Right ventricle myocardium superior (tissue), 1 donor: ENCODE results near the gene SST. TPM values are rescaled to one million over a fixed set of nuclear protein-coding genes. Genes with fewer than 3 reads are reported as not detected.

Experiments used
- ATAC-seq: fragments of 200-7000 bp; cut with Tn5 transposase; one replicate; pipeline ENCODE4 v1.9.1; 2020; ENCODE audit warnings: mild to moderate bottlenecking; ENCODE audit not compliant: poor library complexity
- DNase-seq: peaks from one replicate; pipeline ENCODE4 v3.0.0-alpha.2; 2020
- intact Hi-C: fragments of 100-400 bp; cut with DNase I; formaldehyde crosslinking; loops from one replicate; pipeline ENCODE4 v1.11.2; 2022
- long read RNA-seq: library from polyadenylated mRNA; unstranded; transcript quantifications from one replicate; pipeline ENCODE4 v2.0.0, GENCODE V29; 2021
- total RNA-seq: library from RNA; stranded (reverse); fragmentation: NEBNext Ultra II Directional; extraction: Animal tissue kit (Norgen Biotek cat#: 25700); gene quantifications from one replicate; pipeline ENCODE4 v1.2.1, GENCODE V29; 2021
- donor health status: DM: no; HTN: yes; CAD: no; lungs with severe emphysema.

Gene SST
- not detected for total RNA-seq
- long read RNA-seq: 0 reads

DNA sequence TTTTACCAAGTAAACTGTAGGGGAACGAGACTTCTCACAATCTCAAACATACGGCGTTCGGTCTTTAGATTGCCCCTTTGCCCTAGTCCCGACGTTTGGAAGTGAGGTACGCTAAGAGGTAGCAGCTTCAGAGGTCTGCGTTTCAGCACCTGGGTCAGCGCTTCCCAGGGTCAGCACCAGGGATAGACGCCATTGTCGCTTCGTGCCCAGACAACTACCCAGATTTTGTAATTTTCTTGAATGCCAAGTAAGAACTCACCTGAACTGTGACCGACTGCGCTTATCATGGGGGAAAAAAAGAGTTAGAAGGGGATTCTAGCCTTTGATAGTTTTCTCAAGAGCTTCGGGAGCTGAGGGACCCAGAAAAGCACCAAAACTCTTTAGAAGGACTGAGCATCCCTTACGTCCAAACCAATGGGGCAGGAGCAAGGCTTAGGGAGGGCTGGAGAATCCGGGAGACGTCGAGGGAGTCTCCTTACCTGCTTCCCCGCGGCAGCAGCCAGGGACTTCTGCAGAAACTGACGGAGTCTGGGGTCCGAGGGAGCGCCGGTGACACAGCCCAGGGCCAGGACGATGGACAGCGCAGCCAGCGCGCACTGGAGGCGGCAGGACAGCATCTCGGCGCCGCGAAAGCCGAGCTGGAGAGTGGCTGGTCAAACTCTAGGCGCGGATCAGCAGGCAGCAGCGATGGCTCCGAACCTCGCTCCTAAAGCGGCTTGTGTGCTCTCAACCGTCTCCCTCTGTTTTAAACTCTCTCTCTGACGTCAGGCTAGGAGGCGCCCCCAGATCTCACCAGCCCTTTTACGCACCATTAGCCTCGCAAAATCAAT is at the start of gene SST:
Gene SST, minus strand, starts transcription at position 720 of the 830 bp plus-strand sequence. Its CDS starts 103 bp downstream, at position 617.
- ATAC-seq: peak; percentile 53
- peak; percentile 46 for DNase-seq
- intact Hi-C loops: loop anchor here (10.0 kb wide), 1 partner anchor 555 kb away; no protein-coding TSS in a partner anchor

DNA sequence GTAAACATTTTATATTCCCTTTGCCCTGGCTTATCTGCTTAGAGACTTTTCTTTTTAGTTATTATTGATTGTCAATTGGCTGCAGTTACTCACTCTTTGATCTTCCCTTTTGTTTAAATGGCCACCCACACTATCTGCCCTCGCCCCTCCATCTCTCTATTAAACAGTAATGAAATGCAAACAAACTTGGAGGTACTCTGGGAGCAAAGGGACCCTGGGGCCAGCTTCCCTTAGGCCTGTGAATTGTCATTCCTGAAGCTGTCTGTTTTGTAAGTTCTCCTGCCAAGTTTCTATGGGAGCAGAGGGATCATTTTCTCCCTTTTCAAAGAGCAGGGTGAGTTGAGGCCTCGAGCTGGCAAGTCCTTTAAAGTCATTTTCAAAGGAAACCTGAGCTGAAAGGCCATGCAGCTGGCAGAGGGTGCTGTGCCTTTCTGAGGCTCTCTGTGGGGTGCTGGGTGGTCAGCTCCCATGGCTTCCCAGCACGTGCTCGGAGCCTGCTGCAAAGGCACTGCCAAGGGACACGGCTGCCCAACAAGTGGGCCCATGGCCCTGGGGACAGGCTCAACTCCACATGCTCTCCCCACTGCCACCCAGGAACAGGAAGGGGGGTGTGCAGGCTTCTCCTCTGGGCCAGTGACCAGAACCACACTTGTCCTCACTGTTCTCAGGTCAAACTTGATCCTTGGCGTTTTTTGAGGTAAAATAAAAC is 49.6 kb upstream of the SST start:
- DNase-seq (no peak), ATAC-seq (peak; percentile 56)
- intact Hi-C loops: loop anchor here (10.0 kb wide), 2 partner anchors 405 to 495 kb away; no protein-coding TSS in a partner anchor

DNA sequence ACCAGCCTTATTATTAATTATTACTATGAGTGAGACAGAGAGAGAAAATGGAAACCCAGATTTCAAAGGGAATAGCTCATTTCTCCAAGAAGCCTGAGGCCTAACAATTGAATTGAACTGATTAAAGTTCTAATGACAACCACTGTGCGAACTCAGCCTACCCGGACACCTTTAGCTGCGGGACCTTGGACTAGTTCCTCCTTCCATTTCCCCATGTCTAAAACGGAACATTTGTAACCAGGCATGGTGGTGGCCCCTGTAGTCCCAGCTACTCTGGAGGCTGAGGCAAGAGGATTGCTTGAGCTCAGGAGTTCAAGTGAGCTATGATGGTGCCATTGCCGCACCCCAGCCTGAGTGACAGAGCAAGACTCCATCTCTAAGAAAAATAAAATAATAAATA is 48.6 kb upstream of the SST start:
- intact Hi-C loops: loop anchor here (10.0 kb wide), 2 partner anchors 404 to 494 kb away; no protein-coding TSS in a partner anchor
- DNase-seq: no peak
- ATAC-seq: no peak

DNA sequence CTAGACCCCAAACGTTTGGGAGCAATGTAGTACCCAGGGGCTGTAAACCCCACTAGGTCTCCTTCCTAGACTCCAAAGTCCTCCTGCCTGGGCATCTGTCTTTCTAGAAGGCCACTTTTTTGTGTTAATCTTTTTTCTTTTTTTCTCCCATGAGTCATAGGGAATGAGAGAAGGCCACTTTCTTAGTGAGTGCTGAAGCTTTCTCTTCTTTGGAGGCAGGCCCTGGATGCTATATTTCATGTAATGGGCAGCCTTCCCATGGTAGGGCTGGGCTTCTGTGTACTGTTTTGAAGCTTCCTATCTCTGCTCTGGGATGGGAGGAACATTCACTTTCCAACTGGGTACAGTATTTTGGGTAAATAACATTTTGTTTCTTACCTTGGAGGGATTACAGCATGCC is 47.4 kb upstream of the SST start:
- no peak for DNase-seq
- intact Hi-C loops: loop anchor here (10.0 kb wide), 2 partner anchors 403 to 493 kb away; no protein-coding TSS in a partner anchor
- no peak for ATAC-seq

DNA sequence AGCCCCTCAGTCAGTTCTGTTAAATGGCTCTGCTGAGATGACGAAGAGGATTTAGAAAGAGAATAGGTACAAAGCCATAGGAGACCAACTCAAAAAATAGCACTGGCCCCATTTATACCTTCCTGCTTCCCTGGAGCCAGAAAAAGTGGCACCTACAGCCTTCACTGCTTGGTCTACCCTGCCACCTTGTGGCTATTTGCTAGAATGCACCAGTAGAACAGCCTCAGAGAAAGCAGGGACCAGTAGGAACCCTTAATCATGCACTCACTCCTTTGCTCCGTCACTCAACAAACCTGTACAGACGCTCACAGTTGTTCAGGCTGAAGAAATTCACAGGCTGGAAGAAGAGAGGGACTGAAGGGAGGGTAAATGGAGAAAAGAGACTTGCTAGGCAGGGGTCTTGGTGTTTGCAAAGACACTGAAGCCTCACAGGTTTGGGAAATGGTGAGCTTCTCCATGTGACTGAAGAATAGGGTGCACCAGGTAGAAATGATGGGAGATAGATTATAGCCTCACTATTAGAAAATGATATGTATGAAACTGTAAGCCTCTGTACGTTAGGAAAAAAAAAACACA is 44.3 kb upstream of the SST start:
- intact Hi-C loops: loop anchor here (10.0 kb wide), 2 partner anchors 400 to 490 kb away; no protein-coding TSS in a partner anchor
- DNase-seq (no peak), ATAC-seq (peak; percentile 90)

DNA sequence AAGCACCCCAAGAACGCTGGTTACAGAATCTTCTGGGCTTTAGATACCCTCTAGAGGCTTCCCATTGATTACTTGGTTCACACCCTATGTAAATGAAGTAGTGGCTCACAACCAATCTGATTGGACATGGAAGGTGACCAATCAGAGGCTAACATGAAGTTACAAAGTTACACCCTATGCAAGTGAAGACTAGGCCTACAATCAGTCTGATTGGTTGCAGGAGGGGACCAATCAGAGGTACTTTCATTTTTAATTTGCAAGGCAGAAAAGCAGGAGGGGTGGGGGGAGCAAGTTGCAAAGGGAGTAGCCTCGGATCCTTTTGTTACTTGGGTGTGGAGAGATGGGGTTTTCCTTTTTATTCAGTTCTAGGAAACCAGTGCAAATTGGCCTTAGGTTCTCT is 43.3 kb upstream of the SST start:
- DNase-seq: no peak
- intact Hi-C loops: loop anchor here (10.0 kb wide), 2 partner anchors 399 to 489 kb away; no protein-coding TSS in a partner anchor
- ATAC-seq: peak; percentile 53

DNA sequence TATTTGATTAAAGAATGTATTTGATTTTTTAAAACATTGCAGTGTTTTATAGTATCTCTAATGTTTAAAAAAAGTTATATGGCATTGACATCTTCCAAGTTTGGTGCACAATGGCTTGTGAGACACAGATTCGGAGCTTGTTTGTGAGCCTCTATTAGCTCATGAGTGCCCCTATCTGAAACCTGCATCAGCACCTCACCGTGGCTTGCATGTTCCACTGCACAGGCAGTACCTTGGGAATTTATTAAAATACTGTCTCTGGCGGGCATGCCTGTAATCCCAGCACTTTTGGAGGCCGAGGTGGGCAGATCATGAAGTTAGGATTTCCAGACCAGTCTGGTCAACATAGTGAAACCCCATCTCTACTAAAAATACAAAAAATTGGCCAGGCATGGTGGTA is 39.0 kb upstream of the SST start:
- DNase-seq: no peak
- ATAC-seq: no peak
- intact Hi-C loops: no loop called here

DNA sequence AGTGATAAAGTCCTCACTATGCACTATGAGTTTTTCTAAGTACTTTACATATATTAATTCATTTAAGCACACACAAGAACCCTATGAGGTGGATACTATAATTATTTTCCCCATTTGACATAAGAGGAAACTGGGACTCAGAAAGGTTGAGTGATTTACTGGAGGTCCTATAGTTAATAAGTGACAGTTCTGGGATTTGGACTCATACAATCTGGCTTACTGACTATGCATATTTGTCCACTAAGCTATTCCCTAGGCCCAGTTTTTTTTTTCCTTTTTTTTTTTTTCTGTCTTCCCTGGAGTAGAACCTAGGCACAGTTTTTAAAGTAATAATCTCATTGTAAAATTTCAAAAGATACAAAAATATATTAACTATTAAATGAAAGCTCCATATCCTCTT is 38.5 kb upstream of the SST start:
- DNase-seq (no peak), ATAC-seq (no peak)
- intact Hi-C loops: no loop called here

DNA sequence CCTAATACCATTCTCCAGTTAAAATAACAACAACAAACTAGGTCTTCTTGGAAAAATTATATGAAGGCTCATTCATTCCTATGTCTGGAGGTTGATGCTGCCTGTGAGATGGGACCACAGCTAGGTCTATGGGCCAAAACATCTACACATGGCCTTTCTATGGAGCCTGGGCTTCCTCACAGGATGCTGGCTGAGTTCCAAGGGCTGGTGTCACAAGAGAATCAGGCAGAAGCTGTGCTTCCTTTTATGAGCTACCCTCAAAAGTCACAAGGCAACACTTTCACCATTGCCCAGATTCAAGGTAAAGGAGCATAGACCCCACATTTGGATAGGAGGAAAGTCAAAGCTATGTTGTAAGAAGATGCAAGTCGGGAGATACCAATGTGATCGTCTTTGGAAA is 36.8 kb upstream of the SST start:
- DNase-seq (peak; percentile 58), ATAC-seq (no peak)
- intact Hi-C loops: no loop called here

DNA sequence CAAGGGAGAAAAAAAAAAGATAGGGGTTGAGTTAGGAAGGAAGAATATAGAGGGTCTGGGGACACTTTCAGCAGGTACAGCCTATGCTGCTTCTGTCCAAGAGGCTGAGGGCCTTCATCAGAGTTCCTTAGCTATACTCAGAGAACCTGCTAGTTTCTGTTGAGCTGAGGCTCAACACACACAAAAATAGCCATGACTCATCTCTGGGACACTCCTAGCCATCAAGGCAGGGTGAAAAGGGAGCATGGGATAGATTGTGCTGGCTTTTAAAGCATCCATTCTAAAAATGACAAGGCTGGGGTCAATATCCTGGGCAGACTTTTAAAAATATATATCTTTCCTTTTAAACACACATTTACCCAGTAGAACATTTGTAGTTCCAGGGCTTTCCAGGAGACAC is 35.0 kb upstream of the SST start:
- intact Hi-C loops: no loop called here
- DNase-seq: no peak

DNA sequence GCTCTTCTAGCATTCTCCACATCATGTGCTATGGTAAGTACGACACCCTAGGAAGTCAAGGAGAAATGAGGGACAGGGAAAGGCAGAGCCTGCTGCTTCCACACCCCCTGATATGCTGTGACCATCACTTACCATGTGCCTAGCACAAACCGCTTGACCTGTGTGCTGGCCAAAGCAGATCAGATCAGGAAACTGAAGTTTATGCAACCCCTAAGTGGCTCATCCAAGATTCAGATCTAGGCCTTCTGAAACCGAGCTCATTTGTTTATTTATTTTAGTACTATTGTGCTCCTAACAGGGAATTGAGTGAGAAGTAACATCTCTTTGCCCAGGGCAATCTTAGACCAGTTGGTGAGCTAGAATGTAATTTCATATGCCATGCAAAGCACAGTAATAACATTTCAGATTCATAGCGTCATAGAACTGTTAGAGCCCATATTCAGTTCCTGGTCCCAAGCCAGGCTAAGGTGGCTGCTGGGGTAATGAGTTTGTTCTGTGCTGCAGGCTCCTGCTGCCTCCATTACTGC is 32.4 kb upstream of the SST start, which contains the start of gene RTP2:
Gene RTP2, minus strand, starts transcription at position 51 of the 527 bp plus-strand sequence. CDS start 429 bp downstream, outside the sequence.
- DNase-seq (no peak), ATAC-seq (no peak)
- intact Hi-C loops: no loop called here

More for the DNA sequence above, 35.0 kb upstream of the SST start:
- ATAC-seq: peak; percentile 71

DNA sequence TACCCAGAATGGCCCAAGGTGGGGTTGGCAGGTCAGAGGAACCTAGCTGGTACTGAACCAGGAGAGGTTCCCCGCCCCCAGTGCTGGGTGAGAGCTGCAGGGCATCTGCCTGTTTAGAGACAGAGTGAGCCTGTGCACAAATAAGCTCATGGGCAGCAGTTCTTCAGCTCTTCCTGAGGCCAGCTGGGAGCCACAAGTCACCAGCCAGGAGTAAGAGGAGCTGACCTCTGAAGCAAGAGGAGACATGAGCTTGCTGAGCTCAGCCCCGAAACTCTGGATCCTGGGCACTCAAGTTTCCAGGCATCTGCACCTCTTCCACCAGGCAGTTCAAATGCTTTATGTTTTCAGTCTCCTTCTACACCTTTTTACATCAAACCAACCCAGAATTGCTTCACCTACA is 30.1 kb upstream of the SST start:
- no peak for ATAC-seq
- no peak for DNase-seq
- intact Hi-C loops: no loop called here

DNA sequence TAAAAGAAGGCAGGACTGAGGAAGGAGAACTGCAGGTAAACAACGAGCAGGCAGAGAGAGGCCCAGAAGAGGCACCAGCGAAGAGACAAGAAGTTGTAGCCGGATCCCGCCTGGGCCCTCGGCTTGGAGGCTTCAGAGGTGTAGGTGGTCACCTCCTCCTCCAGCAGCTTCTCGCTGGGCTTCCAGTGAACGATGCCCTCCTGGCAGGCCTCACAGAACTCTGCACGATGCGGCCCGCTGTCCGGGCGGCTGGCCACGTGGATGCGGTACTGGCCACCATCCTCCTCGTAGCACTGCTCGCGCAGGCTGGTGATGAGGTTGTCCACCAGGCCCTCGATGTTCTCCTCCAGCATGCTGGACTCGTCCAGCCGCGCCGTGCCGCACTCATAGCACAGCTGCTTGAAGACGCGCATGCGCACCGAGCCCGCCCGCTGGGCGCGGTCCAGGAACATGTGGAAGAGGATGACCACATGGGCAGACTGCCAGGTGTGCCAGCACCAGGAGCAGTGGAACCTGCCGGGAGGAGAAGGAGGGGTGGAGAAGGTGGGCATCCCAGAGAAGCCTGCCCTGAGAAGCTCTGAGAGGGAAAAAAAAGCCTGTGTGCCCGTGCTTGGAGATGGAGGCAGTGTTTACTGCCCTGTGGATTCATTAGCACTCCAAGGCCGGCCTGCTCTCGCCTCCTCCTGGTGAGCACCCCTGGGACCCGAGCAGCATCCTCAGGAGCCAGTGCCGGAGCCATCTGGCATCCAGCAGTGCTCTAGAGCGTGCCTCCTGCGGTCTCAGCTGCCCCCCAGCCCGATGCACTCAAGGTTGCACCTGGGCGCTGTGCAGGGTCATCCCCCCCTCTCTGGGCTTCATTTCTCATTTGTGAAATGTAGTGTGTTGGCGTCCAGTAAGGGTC is 28.6 kb upstream of the SST start:
- ATAC-seq (no peak), DNase-seq (no peak)
- intact Hi-C loops: no loop called here

DNA sequence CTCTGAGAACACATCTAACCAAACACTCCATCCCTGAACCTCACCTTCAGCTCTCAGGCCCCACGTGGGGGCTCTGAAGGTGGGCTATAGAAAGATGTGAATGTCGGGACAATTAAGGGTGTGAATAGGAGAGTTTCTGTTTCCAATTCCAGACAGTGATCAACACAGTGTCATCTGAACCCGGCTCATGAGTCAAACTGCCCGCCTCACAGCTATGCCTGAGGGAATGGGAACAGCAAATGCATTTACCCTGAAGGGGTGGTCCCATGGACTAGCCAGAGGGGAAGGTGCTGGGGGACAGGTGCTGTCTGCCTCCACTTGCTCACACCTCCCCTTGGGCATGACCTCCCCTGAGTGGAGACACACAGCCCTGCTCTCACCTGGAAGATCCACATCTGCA is 25.8 kb upstream of the SST start:
- intact Hi-C loops: no loop called here
- DNase-seq (no peak), ATAC-seq (no peak)

DNA sequence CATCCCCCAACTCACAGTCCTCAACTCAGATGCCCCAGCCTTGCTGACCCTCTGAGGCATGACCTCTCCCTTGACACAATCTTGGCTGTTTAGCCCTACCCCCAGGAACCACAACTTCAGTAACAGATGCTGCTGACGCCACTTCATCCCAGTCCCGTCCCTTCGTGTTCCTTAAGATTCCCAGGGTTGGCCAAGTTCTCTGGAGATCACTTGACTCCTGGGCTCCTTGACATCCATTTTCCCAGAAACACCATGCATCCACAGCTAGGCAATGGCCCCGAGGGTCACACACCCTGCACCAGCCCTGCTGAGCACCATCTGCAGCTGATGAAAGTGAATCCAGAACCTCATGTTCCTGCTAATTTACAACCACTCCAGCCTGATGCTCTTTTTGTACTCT is 25.3 kb upstream of the SST start:
- DNase-seq: peak; percentile 41
- intact Hi-C loops: no loop called here
- peak; percentile 56 for ATAC-seq

DNA sequence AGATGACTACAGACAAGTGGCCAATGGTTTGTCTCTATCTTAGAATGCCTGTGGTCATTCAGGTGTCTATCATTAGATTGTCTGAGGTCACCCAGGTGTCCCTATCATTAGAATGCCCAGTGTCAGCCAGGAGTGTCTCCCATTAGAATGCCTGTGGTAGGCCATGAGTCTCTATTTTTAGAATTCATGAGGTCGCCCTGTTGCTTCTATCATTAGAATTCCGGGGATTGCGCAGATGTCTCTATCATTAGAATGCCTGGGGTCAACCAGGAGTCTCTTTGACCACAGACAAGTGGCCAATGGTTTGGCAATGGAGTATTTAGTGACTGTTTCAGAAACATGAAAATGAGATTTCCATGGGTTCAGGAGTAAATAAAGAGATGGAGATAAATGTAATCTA is 24.6 kb upstream of the SST start:
- ATAC-seq: peak; percentile 44
- DNase-seq: no peak
- intact Hi-C loops: no loop called here

DNA sequence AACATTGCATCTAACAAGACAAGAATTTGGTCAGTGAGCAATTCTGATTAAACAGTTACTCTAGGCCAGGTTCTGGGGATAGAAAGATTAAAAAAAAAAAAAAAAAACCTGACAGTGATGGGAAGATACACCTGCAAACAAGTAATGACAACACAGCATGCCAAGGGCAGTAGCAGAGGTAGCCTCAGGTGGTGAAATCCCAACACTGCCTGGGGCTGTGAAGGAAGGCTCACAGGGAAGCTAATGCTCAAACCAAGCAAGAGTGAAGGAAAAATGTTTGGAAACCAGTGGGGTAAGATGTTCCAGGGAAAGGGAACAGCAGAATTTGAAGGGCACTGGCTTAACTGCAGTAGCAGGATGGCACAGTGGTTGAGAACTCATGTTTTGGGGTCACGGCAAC is 23.2 kb upstream of the SST start:
- no peak for ATAC-seq
- intact Hi-C loops: no loop called here

DNA sequence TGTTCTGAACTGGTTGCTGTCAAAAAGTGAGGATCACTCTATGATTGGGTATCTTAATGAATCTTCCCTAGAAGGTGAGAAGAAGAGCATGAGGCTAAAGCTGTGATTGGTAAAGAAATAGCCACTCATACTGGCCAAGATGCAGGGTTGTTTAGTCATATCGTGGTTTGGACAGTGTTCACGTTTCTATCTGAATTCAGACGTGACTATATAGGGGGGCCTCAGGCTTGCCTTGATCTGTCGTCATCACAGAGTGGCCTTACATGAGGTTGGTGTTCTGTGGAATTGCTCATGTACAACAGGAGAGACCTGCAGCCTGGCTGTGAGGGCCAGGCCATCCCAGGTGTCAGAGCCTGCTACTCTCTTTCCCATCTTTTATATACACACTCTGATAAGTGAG is 19.8 kb upstream of the SST start:
- intact Hi-C loops: no loop called here
- no peak for DNase-seq
- no peak for ATAC-seq

More for the DNA sequence above, 23.2 kb upstream of the SST start:
- DNase-seq: no peak
